ENCODE data around the gene GRSF1.

DNA sequence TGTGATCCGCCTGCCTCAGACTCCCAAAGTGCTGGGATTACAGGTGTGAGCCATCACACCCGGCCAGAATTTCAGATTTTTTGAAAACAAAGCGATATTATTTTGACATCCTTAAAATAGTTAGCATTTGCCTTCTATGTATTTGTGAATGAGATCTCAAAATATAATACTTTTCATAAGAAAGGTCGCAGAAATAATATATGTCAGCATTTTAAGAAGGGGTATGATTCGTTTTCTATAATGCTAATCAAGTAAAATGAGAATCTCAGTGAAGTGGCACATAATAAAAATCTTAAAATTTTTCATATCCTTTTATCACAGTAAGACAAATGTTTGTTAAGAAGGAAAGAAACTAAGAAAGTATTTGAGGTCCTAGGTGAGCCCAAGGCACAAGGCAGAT, 52.2 kb downstream of the GRSF1 start:
- TF ChIP-seq POLR2AphosphoS5 (IDR thresholded peaks at IDR 0.05; ENCODE audit: low read depth, low read length): no peak
- TF ChIP-seq, protein P1, sequence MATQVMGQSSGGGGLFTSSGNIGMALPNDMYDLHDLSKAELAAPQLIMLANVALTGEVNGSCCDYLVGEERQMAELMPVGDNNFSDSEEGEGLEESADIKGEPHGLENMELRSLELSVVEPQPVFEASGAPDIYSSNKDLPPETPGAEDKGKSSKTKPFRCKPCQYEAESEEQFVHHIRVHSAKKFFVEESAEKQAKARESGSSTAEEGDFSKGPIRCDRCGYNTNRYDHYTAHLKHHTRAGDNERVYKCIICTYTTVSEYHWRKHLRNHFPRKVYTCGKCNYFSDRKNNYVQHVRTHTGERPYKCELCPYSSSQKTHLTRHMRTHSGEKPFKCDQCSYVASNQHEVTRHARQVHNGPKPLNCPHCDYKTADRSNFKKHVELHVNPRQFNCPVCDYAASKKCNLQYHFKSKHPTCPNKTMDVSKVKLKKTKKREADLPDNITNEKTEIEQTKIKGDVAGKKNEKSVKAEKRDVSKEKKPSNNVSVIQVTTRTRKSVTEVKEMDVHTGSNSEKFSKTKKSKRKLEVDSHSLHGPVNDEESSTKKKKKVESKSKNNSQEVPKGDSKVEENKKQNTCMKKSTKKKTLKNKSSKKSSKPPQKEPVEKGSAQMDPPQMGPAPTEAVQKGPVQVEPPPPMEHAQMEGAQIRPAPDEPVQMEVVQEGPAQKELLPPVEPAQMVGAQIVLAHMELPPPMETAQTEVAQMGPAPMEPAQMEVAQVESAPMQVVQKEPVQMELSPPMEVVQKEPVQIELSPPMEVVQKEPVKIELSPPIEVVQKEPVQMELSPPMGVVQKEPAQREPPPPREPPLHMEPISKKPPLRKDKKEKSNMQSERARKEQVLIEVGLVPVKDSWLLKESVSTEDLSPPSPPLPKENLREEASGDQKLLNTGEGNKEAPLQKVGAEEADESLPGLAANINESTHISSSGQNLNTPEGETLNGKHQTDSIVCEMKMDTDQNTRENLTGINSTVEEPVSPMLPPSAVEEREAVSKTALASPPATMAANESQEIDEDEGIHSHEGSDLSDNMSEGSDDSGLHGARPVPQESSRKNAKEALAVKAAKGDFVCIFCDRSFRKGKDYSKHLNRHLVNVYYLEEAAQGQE (IDR thresholded peaks at IDR 0.05; ENCODE audit: insufficient read depth in 1 of 2, low read depth in 2 of 2, low read length in 2 of 2): no peak
- no peak for TF ChIP-seq SIN3A (IDR thresholded peaks at IDR 0.05; ENCODE audit: borderline replicate concordance, insufficient read depth, low read length)
- no peak for TF ChIP-seq FOXP2 (optimal IDR thresholded peaks at IDR 0.05; ENCODE audit: borderline replicate concordance, extremely low read depth, extremely low read length, insufficient read depth)

Measured in PFSK-1 (cell line).